Measurements from ENCODE around the gene IDH3A.

IDH3A gene

DNA sequence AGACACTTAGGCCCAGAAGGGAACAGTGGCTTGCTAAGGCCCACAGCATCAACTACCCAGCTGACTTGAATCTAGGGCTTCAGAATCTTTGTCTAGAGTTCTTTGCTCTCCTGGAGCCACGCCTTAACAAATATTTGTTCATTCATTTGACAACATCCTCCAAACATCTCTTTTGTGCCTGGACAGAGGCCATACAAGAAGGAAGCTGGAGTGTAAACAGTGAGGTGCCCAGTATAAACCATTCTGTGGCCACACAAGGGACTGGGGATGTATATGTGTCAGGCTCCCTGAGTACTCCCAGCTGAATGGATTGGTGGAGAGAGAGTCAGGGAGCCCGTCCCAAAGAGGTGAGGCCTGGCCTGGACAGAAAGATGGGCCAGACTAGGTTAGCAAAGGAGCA is 21.3 kb upstream of the IDH3A start:
- H3K4me2 ChIP-seq (ENCODE audit: low read depth, low read length, poor library complexity, severe bottlenecking) = no peak overlapping the region
- TF ChIP-seq EZH2phosphoT487 (conservative IDR thresholded peaks at IDR 0.05; ENCODE audit: low read length) = no peak
- TF ChIP-seq, protein P1, sequence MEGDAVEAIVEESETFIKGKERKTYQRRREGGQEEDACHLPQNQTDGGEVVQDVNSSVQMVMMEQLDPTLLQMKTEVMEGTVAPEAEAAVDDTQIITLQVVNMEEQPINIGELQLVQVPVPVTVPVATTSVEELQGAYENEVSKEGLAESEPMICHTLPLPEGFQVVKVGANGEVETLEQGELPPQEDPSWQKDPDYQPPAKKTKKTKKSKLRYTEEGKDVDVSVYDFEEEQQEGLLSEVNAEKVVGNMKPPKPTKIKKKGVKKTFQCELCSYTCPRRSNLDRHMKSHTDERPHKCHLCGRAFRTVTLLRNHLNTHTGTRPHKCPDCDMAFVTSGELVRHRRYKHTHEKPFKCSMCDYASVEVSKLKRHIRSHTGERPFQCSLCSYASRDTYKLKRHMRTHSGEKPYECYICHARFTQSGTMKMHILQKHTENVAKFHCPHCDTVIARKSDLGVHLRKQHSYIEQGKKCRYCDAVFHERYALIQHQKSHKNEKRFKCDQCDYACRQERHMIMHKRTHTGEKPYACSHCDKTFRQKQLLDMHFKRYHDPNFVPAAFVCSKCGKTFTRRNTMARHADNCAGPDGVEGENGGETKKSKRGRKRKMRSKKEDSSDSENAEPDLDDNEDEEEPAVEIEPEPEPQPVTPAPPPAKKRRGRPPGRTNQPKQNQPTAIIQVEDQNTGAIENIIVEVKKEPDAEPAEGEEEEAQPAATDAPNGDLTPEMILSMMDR (IDR thresholded peaks at IDR 0.05; ENCODE audit: insufficient read depth, low read length, poor library complexity, severe bottlenecking) = no peak
- H3K9me2 ChIP-seq (replicated peaks; ENCODE audit: insufficient read depth, low read length) = no peaks in the 10 kb centered on the region
- no peaks in the 10 kb centered on the region for H3K36me3 ChIP-seq (ENCODE audit: low read length)
- H3F3A ChIP-seq (ENCODE audit: insufficient read depth) = 0 out of 2 replicates have a peak, but pooled peaks cover 6% of the 10 kb centered on the region
- H3K4me3 ChIP-seq (ENCODE audit: insufficient read depth, low read length, poor library complexity, severe bottlenecking) = no peak overlapping the region
- H4K20me1 ChIP-seq (ENCODE audit: low read depth, low read length) = no peaks in the 10 kb centered on the region
- no peak overlapping the region for H3K27ac ChIP-seq (ENCODE audit: low read depth, low read length)
- no peak overlapping the region for H2AFZ ChIP-seq (ENCODE audit: low read depth, low read length, severe bottlenecking)
- H3K9ac ChIP-seq (ENCODE audit: low read length) = no peak overlapping the region
- no peaks in the 10 kb centered on the region for H3K9me3 ChIP-seq (ENCODE audit: insufficient read depth, low read length)
- no peaks in the 10 kb centered on the region for H3K27me3 ChIP-seq (ENCODE audit: low read length)
- no peaks in the 10 kb centered on the region for H3K79me2 ChIP-seq (ENCODE audit: insufficient read depth, low read length)

DNA sequence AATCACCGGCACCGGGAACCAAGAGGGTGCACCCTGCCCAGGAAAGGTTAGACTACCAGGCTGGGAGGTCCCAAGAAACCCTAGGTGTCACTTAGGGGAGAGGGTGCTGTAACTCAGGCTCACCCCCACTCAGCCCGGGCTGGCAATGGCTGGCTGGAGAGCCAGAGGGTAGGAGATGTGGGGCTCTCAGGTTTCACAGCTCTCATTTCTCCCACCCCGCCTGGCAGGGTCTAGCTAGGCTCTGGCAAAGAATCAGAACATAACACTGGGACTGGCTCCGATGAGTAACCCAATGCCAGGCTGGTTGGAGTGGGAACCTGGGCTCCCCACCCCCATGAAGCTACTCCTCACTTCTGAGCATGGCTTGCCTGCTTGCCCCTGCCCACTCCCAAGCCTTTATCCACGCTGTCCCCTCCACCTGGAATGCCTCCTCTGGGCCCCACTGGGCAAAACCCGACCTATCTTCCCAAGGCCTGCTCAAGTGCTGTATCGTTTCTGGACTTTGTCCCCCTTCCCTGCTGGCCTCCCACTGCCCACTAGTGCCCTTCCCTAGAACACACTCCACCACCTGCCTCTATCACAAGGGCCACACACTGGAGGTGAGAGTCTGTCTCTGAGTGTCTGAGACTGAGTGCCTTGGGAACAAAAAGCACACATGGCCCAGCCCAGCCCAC is 19.9 kb upstream of the IDH3A start:
- H3K36me3 ChIP-seq (ENCODE audit: low read length) = no peaks in the 10 kb centered on the region
- H4K20me1 ChIP-seq (ENCODE audit: low read depth, low read length) = no peaks in the 10 kb centered on the region
- TF ChIP-seq EZH2phosphoT487 (conservative IDR thresholded peaks at IDR 0.05; ENCODE audit: low read length) = no peak
- TF ChIP-seq, protein P1 (IDR thresholded peaks at IDR 0.05; ENCODE audit: insufficient read depth, low read length, poor library complexity, severe bottlenecking) = no peak
- 0 out of 2 replicates have a peak, but pooled peaks cover 6% of the 10 kb centered on the region for H3F3A ChIP-seq (ENCODE audit: insufficient read depth)
- no peaks in the 10 kb centered on the region for H3K27me3 ChIP-seq (ENCODE audit: low read length)
- H3K9ac ChIP-seq (ENCODE audit: low read length) = no peak overlapping the region
- H3K79me2 ChIP-seq (ENCODE audit: insufficient read depth, low read length) = no peaks in the 10 kb centered on the region
- H2AFZ ChIP-seq (ENCODE audit: low read depth, low read length, severe bottlenecking) = no peak overlapping the region
- H3K9me3 ChIP-seq (ENCODE audit: insufficient read depth, low read length) = no peaks in the 10 kb centered on the region
- H3K27ac ChIP-seq (ENCODE audit: low read depth, low read length) = no peak overlapping the region
- no peak overlapping the region for H3K4me3 ChIP-seq (ENCODE audit: insufficient read depth, low read length, poor library complexity, severe bottlenecking)
- H3K9me2 ChIP-seq (replicated peaks; ENCODE audit: insufficient read depth, low read length) = no peaks in the 10 kb centered on the region
- H3K4me2 ChIP-seq (ENCODE audit: low read depth, low read length, poor library complexity, severe bottlenecking) = no peak overlapping the region

DNA sequence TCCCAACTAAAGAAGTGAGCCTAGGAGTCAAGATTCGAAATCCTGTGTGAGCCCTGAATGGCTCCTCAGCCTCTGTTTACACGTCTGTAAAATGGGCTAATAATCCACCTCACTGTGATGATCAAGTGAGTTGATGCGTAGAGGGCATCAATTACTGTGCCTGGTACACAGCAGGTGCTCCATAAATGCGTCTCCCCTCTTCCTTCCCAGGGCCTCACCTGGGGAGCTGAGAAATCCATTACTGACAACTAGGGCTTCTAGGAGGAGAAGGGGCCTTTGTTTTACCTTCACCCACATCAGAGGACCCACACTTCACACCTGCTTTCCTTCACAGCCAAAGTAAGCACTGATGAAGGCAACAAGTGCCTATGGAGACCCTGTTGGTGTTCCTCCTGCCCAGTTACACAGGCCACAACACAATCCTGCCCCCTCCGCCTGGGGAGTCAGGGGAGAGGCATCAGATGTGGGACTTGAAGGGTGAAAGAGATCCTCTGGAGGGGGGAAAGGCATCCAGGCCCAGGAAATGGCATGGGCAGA is 19.3 kb upstream of the IDH3A start:
- no peaks in the 10 kb centered on the region for H3K9me2 ChIP-seq (replicated peaks; ENCODE audit: insufficient read depth, low read length)
- H3K9me3 ChIP-seq (ENCODE audit: insufficient read depth, low read length) = no peaks in the 10 kb centered on the region
- no peak overlapping the region for H3K27ac ChIP-seq (ENCODE audit: low read depth, low read length)
- H4K20me1 ChIP-seq (ENCODE audit: low read depth, low read length) = no peaks in the 10 kb centered on the region
- no peak for TF ChIP-seq EZH2phosphoT487 (conservative IDR thresholded peaks at IDR 0.05; ENCODE audit: low read length)
- TF ChIP-seq, protein P1 (IDR thresholded peaks at IDR 0.05; ENCODE audit: insufficient read depth, low read length, poor library complexity, severe bottlenecking) = no peak
- no peaks in the 10 kb centered on the region for H3K27me3 ChIP-seq (ENCODE audit: low read length)
- H3K4me3 ChIP-seq (ENCODE audit: insufficient read depth, low read length, poor library complexity, severe bottlenecking) = no peak overlapping the region
- H3K4me2 ChIP-seq (ENCODE audit: low read depth, low read length, poor library complexity, severe bottlenecking) = no peak overlapping the region
- H3F3A ChIP-seq (ENCODE audit: insufficient read depth) = 0 out of 2 replicates have a peak, but pooled peaks cover 6% of the 10 kb centered on the region
- no peaks in the 10 kb centered on the region for H3K79me2 ChIP-seq (ENCODE audit: insufficient read depth, low read length)
- H3K36me3 ChIP-seq (ENCODE audit: low read length) = no peaks in the 10 kb centered on the region
- H3K9ac ChIP-seq (ENCODE audit: low read length) = no peak overlapping the region
- no peak overlapping the region for H2AFZ ChIP-seq (ENCODE audit: low read depth, low read length, severe bottlenecking)
